PC-9 (cell line): ENCODE results near the gene TUBB8B. TPM values are rescaled to one million over a fixed set of nuclear protein-coding genes. Genes with fewer than 3 reads are reported as not detected.
"Not testable (repeated sequence)": the region's sequence is repeated elsewhere in the genome, so short reads cannot be mapped to it uniquely, and the experiment has no call there.

Source experiments
- BruUV-seq: library from RNA; stranded (reverse); fragments of 400-500 nt; replicated peaks from 2 replicates; lab custom pipeline; 2021; lab: Mats Ljungman, UMichigan
- CTCF ChIA-PET: fragments of 300-600 bp; sonication (Branson Sonifier 250); formaldehyde crosslinking; loops from one replicate; lab custom pipeline; 2022; ENCODE audit warnings: antibody characterized with exemption; lab: Charles Lee
- POLR2A ChIA-PET: fragments of 300-600 bp; sonication (Branson Sonifier 250); formaldehyde crosslinking; loops from one replicate; lab custom pipeline; 2022; ENCODE audit warnings: antibody characterized with exemption; ENCODE audit not compliant: unreplicated experiment; lab: Charles Lee
- DNase-seq, 2 experiments: peaks; one replicate each; pipeline versions ENCODE4 v3.0.0 to v3.0.0-alpha.2; 2015 to 2022; ENCODE audit warnings: mixed read lengths in 1 of 2
- H2AFZ ChIP-seq: fragments of 200-600 bp; sonication (generic); 2 replicates; pipeline ENCODE4 v1.8.1; 2017; ENCODE audit warnings: antibody characterized with exemption
- H3F3A ChIP-seq: fragments of 200-600 bp; sonication (generic); 2 replicates; pipeline ENCODE4 v1.8.1; 2017; ENCODE audit warnings: antibody characterized with exemption, mild to moderate bottlenecking, low read depth; ENCODE audit not compliant: insufficient read depth
- H3K27ac ChIP-seq: fragments of 200-600 bp; sonication (generic); 2 replicates; pipeline ENCODE4 v1.6.1; 2016; ENCODE audit warnings: mixed run types
- H3K27me3 ChIP-seq: fragments of 200-600 bp; sonication (generic); 2 replicates; pipeline ENCODE4 v1.6.1; 2016; ENCODE audit warnings: low read depth, mixed run types; ENCODE audit not compliant: insufficient read depth
- H3K36me3 ChIP-seq: fragments of 200-600 bp; sonication (generic); 2 replicates; pipeline ENCODE4 v1.6.1; 2016; ENCODE audit warnings: low read depth, mixed run types
- H3K4me1 ChIP-seq: fragments of 200-600 bp; sonication (generic); replicated peaks from 2 replicates; pipeline ENCODE4 v1.6.1; 2016; ENCODE audit warnings: mixed run types; ENCODE audit not compliant: insufficient read depth
- H3K4me2 ChIP-seq: fragments of 200-600 bp; sonication (generic); 2 replicates; pipeline ENCODE4 v1.6.1; 2017; ENCODE audit warnings: mixed run types
- H3K4me3 ChIP-seq: fragments of 200-600 bp; sonication (generic); 2 replicates; pipeline ENCODE4 v1.6.1; 2016; ENCODE audit warnings: mixed run types
- H3K79me2 ChIP-seq: fragments of 200-600 bp; sonication (generic); 2 replicates; pipeline ENCODE4 v1.6.1; 2017; ENCODE audit warnings: low read depth, mixed run types
- H3K9me2 ChIP-seq: fragments of 200-600 bp; sonication (generic); 2 replicates; pipeline ENCODE4 v1.8.1; 2017; ENCODE audit warnings: mild to moderate bottlenecking; ENCODE audit not compliant: insufficient read depth
- H3K9me3 ChIP-seq: fragments of 200-600 bp; sonication (generic); 2 replicates; pipeline ENCODE4 v1.8.1; 2016; ENCODE audit warnings: low read depth; ENCODE audit not compliant: insufficient read depth
- H4K20me1 ChIP-seq: fragments of 200-600 bp; sonication (generic); 2 replicates; pipeline ENCODE4 v1.8.1; 2017; ENCODE audit not compliant: insufficient read depth
- intact Hi-C: fragments of 100-400 bp; cut with micrococcal nuclease; formaldehyde crosslinking; loops from one replicate; pipeline ENCODE4 v1.10.0; 2022; ENCODE audit not compliant: unreplicated experiment
- total RNA-seq: library from RNA; stranded (reverse); gene quantifications from 2 replicates; pipeline ENCODE4 v1.2.3, GENCODE V29; 2021

The TUBB8B gene
- total RNA-seq, 1 experiment from 2014 or later, result not detected

DNA sequence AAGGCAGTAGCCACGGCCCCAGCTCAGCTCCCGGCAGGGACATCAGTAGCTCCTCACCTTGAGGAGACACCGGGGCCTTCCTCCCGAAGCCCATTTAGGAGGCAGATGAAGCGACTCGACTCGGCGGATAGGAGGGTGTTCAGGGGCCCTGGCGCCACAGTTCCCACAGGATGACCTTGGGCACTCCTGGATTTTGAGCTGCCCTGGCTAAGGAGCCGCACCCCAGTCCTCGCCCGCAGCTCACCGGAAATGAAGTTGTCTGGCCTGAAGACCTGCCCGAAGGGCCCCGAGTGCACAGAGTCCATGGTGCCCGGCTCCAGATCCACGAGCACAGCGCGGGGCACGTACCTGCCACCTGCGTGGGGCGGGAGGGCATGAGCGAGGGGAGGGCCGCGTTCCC, 719 bp downstream of the TUBB8B start:
- H3K27ac ChIP-seq, H3K4me3 ChIP-seq, H3K4me1 ChIP-seq, H3F3A ChIP-seq, BruUV-seq, H3K9me2 ChIP-seq, POLR2A ChIA-PET, H3K27me3 ChIP-seq, H3K79me2 ChIP-seq, DNase-seq, intact Hi-C loops, CTCF ChIA-PET, H2AFZ ChIP-seq, H3K4me2 ChIP-seq, H3K36me3 ChIP-seq, H4K20me1 ChIP-seq, H3K9me3 ChIP-seq: not testable (repeated sequence)

DNA sequence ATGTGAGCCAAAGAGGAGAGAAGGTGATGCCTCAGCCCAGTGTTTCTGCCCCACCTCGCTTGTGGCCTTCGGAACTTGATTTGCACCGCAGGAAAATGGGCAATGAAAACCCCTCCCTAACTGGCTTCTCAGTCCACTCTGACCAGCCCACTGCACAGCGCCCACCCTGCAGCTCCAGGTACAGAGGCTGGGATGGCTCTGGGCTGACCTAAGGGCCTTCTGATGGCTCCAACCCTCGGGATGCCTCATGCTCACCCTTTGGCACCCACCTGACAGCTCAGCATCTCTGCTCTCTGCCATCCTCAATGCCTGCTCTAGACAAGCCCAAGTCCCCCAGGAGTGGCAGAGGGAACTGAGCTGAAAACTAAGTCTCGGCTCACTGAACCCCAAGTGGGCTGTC, 36.2 kb downstream of the TUBB8B start:
- H3F3A ChIP-seq, CTCF ChIA-PET, H3K4me1 ChIP-seq, H3K27me3 ChIP-seq, intact Hi-C loops, BruUV-seq, H3K36me3 ChIP-seq, H3K79me2 ChIP-seq, H4K20me1 ChIP-seq, H3K4me2 ChIP-seq, H3K4me3 ChIP-seq, H2AFZ ChIP-seq, H3K9me3 ChIP-seq, DNase-seq, H3K9me2 ChIP-seq, POLR2A ChIA-PET, H3K27ac ChIP-seq: not testable (repeated sequence)

DNA sequence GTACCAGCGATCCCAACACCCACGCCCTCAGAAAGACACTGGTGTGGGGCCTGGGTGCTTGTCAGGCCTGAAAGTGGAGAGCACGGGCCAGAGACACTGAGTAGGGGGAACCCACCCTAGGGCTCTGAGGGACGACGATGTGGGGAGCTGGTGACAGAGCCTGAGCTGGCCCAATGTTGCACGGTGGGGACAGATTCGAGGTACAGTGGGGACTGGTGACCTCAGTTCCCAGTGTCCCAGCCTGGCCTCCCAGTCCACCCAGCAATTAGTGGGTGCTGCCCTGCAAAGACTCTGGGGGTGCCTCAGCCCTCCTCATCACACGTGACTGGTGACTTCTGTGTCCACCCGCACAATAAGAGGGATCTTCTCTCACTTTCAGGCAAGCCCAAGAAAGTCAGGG, 36.6 kb downstream of the TUBB8B start:
- DNase-seq, H3K79me2 ChIP-seq, H2AFZ ChIP-seq, BruUV-seq, H3K27me3 ChIP-seq, H3K4me1 ChIP-seq, CTCF ChIA-PET, intact Hi-C loops, H3K4me3 ChIP-seq, H3K4me2 ChIP-seq, H3K27ac ChIP-seq, H4K20me1 ChIP-seq, H3K9me3 ChIP-seq, H3K36me3 ChIP-seq, H3K9me2 ChIP-seq, POLR2A ChIA-PET, H3F3A ChIP-seq: not testable (repeated sequence)

DNA sequence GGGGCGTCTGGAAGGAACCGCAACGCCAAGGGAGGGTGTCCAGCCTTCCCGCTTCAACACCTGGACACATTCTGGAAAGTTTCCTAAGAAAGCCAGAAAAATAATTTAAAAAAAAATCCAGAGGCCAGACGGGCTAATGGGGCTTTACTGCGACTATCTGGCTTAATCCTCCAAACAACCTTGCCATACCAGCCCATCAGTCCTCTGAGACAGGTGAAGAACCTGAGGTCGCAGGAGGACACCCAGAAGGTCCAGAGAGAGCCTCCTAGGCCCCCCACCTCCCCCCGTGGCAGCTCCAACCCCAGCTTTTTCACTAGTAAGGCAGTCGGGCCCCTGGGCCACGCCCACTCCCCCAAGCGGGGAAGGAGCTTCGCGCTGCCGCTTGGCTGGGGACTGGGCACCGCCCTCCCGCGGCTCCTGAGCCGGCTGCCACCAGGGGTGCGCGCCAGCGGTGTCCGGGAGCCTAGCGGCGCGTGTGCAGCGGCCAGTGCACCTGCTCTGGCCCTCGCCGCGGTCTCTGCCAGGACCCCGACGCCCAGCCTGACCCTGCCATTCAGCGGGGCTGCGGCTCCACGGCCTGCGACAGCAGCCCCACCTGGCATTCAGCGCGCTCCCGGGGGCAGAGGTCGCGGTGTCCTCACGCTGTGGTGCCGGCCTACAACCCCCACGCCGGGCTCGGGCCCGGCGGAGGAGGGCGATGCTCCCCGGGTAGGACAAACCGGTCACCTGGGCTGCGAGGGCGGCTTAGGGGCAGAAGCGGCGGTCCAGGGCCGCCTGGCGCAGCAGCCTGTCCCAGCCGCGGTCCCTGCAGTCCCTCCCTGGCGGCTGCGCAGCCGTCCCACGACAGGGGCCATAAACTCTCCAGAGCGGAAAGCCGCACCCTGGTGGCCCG, 37.8 kb downstream of the TUBB8B start:
- H3K4me1 ChIP-seq, H4K20me1 ChIP-seq, H3K4me2 ChIP-seq, H3F3A ChIP-seq, H3K79me2 ChIP-seq, DNase-seq, POLR2A ChIA-PET, CTCF ChIA-PET, H3K9me3 ChIP-seq, H3K36me3 ChIP-seq, H3K27ac ChIP-seq, H3K27me3 ChIP-seq, intact Hi-C loops, H2AFZ ChIP-seq, H3K9me2 ChIP-seq, H3K4me3 ChIP-seq, BruUV-seq: not testable (repeated sequence)

DNA sequence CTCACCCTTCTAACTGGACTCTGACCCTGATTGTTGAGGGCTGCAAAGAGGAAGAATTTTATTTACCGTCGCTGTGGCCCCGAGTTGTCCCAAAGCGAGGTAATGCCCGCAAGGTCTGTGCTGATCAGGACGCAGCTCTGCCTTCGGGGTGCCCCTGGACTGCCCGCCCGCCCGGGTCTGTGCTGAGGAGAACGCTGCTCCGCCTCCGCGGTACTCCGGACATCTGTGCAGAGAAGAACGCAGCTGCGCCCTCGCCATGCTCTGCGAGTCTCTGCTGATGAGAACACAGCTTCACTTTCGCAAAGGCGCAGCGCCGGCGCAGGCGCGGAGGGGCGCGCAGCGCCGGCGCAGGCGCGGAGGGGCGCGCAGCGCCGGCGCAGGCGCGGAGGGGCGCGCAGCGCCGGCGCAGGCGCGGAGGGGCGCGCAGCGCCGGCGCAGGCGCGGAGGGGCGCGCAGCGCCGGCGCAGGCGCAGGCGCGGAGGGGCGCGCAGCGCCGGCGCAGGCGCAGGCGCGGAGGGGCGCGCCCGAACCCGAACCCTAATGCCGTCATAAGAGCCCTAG, 38.7 kb downstream of the TUBB8B start:
- DNase-seq, H2AFZ ChIP-seq, POLR2A ChIA-PET: not testable (repeated sequence)

DNA sequence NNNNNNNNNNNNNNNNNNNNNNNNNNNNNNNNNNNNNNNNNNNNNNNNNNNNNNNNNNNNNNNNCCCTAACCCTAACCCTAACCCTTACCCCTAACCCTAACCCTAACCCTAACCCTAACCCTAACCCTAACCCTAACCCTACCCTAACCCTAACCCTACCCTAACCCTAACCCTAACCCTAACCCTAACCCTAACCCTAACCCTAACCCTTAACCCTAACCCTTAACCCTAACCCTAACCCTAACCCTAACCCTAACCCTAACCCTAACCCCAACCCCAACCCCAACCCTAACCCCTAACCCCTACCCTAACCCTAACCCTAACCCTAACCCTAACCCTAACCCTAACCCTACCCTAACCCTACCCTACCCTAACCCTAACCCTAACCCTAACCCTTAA, 39.5 kb downstream of the TUBB8B start:
- DNase-seq, CTCF ChIA-PET, H3K4me3 ChIP-seq, H3F3A ChIP-seq, H3K4me2 ChIP-seq, H3K4me1 ChIP-seq, H4K20me1 ChIP-seq, POLR2A ChIA-PET, H3K9me3 ChIP-seq, H3K36me3 ChIP-seq, BruUV-seq, H3K27me3 ChIP-seq, H2AFZ ChIP-seq, H3K27ac ChIP-seq, intact Hi-C loops, H3K79me2 ChIP-seq, H3K9me2 ChIP-seq: not testable (repeated sequence)

More for the DNA sequence above, 38.7 kb downstream of the TUBB8B start:
- H3K9me3 ChIP-seq, H3K4me3 ChIP-seq, H3K79me2 ChIP-seq, H3K27me3 ChIP-seq, H3F3A ChIP-seq, H3K9me2 ChIP-seq, intact Hi-C loops, H3K27ac ChIP-seq, H3K4me2 ChIP-seq, BruUV-seq, CTCF ChIA-PET, H3K36me3 ChIP-seq, H3K4me1 ChIP-seq, H4K20me1 ChIP-seq: not testable (repeated sequence)
